ENCODE results near the gene RCHY1.
A peak's percentile ranks its signal among the peaks of the same experiment; 100 is the strongest.
"Not testable (repeated sequence)": the region's sequence is repeated elsewhere in the genome, so short reads cannot be mapped to it uniquely, and the experiment has no call there.

RCHY1 gene

GRCh38 chr4:75530556-75531322, 16.5 kb upstream of the RCHY1 start:
- TF ChIP-seq CTCF (IDR thresholded peaks at IDR 0.05) = no peak
- no peak overlapping the region for H3K4me3 ChIP-seq
- no peak for DNase-seq (ENCODE audit: low spot score)
- no peak overlapping the region for H3K27ac ChIP-seq

GRCh38 chr4:75527482-75527881, 13.3 kb upstream of the RCHY1 start:
- no peak for TF ChIP-seq CTCF (IDR thresholded peaks at IDR 0.05)
- no peak for DNase-seq (ENCODE audit: low spot score)
- H3K27ac ChIP-seq = no peak overlapping the region
- no peak overlapping the region for H3K4me3 ChIP-seq

GRCh38 chr4:75525910-75526309, 11.7 kb upstream of the RCHY1 start:
- no peak for TF ChIP-seq CTCF (IDR thresholded peaks at IDR 0.05)
- no peak for DNase-seq (ENCODE audit: low spot score)
- no peak overlapping the region for H3K27ac ChIP-seq
- H3K4me3 ChIP-seq = no peak overlapping the region

GRCh38 chr4:75525086-75525485, 10.9 kb upstream of the RCHY1 start:
- H3K27ac ChIP-seq = no peak overlapping the region
- H3K4me3 ChIP-seq = no peak overlapping the region
- DNase-seq (ENCODE audit: low spot score) = no peak
- TF ChIP-seq CTCF (IDR thresholded peaks at IDR 0.05) = no peak

GRCh38 chr4:75519452-75519851, 5.2 kb upstream of the RCHY1 start:
- not testable (repeated sequence) for H3K27ac ChIP-seq; H3K4me3 ChIP-seq; DNase-seq (ENCODE audit: low spot score)

GRCh38 chr4:75516144-75516543, 1.9 kb upstream of the RCHY1 start:
- H3K27ac ChIP-seq = no peak overlapping the region
- no peak for DNase-seq (ENCODE audit: low spot score)

GRCh38 chr4:75514949-75515612, 878 bp upstream of the RCHY1 start:
- TF ChIP-seq CTCF (IDR thresholded peaks at IDR 0.05) = no peak
- Histone ChIP-seq H3K27ac (peak overlapping the region; percentile 94 to 97), H3K4me3 (peak overlapping the region; percentile 92)
- no peak for DNase-seq (ENCODE audit: low spot score)

More at GRCh38 chr4:75516144-75516543, 1.9 kb upstream of the RCHY1 start:
- no peak for TF ChIP-seq CTCF (IDR thresholded peaks at IDR 0.05)
- no peak overlapping the region for H3K4me3 ChIP-seq

Data from coronary artery (tissue), 2 donors.